Stimulated activated CD4-positive, alpha-beta T cell treated with anti-CD3 and anti-CD28 coated beads, TNF-alpha, amount 100 ng/mL, for 4 hours (primary cell): ENCODE results near the gene RAB1A.
"Not testable (repeated sequence)": the region's sequence is repeated elsewhere in the genome, so short reads cannot be mapped to it uniquely, and the experiment has no call there.

Experiments
- DNase-seq, 3 experiments: peaks; one replicate each; pipeline ENCODE4 v3.0.0-alpha.2; 2020; ENCODE audit warnings: low read depth in 3 of 3

The RAB1A gene

GRCh38 chr2:65129826-65130663 is at the start of gene RAB1A:
Gene RAB1A, minus strand, starts transcription at chr2:65130106. Its CDS starts 191 bp downstream, at chr2:65129915.
- DNase-seq, result peak; percentile 97 to 99 (median 98)

DNA sequence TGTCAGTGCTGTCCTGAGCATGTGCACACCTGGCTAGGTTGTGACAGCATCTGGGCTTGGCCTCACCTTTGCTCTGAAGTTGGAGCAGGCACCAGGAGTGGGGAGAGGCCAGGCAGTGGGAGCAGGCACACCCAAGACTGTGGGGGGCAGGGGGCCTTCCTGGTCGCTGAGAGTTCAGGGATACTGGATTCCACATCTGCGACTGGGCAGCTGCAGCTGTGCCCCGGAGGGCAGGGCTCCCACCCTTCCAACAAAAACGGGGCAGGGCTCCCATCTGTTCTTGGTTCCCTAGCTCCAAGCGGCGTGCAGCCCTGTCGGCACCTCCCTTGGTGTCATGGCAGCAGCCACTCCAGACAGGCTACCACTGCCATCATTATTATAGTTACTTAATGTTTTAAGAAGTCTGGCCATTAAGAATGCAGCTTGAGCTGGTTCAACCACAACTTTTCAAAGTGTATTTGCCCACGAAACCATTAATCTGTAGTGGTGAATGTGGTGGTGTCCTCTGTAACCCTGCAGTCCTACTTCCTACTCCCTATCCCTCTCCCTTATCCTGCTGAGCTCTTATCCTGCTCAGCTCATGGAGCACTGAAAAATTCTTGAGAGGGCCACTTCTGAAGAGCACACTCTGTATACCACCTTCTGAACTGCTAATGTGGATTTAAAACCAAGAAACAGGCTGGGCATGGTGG is 48.0 kb upstream of the RAB1A start:
- DNase-seq, result no peak

DNA sequence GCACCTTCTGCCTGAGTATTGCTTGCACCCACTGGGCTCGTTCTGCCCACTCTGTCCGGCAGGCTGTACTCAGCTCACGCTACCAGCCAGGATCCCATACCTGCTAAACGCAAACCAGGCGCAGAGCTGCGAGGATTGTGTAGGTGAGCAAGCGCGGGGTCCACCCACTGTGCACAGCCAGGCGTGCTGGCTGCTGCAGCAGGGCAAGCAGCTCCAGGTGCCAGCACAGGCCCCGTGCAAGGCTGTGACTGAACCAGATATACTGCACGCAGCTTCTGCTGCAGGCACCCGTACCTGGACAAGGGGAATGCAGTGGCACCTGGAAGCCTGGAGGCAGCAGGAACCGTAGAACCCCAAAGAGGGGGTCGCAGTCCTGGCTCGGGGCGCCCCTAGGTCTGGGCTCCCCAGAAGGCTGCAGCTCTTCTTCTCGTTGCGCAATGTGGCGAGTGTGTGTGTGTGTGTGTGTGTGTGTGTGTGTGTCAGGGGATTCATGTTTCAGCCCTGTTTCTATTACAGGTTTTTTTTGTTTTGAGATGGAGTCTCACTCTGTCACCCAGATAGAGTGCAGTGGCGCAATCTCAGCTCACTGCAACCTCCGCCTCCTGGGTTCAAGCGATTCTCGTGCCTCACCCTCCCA is 46.1 kb upstream of the RAB1A start:
- DNase-seq, result no peak

GRCh38 chr2:65174031-65174430 is 44.1 kb upstream of the RAB1A start:
- DNase-seq, result not testable (repeated sequence)

DNA sequence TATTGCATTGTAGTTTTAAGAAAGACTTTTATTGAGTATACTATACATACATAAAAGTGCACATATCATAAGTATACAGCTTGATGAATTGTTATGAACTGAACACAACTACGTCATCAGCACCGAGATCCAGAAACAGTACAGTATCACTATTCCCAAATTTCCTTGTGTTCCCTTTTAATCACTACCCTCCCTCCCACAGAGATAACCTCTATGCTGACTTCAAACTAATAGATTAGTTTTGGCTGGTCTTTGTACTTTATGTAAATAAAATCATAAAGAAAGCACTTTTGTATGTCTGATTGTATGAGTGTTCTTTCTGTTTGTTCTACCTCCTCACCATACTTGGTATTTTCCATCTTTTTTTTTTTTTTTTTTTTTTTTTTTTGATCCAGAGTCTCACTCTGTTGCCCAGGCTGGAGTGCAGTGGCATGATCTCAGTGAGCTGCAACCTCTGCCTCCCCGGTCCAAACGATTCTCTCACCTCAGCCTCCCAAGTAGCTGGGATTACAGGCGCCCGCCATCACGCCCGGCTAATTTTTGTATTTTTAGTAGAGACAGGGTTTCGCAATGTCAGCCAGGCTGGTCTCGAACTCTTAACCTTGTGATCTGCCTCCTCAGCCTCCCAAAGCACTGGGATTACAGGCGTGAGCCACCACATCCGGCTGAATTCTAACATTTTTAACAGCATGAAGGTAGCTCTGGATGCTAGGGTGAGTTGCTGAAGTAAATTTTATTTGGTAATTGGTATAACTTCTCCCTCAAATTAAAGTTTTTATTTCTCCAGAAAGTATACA is 43.3 kb upstream of the RAB1A start:
- DNase-seq, result no peak

DNA sequence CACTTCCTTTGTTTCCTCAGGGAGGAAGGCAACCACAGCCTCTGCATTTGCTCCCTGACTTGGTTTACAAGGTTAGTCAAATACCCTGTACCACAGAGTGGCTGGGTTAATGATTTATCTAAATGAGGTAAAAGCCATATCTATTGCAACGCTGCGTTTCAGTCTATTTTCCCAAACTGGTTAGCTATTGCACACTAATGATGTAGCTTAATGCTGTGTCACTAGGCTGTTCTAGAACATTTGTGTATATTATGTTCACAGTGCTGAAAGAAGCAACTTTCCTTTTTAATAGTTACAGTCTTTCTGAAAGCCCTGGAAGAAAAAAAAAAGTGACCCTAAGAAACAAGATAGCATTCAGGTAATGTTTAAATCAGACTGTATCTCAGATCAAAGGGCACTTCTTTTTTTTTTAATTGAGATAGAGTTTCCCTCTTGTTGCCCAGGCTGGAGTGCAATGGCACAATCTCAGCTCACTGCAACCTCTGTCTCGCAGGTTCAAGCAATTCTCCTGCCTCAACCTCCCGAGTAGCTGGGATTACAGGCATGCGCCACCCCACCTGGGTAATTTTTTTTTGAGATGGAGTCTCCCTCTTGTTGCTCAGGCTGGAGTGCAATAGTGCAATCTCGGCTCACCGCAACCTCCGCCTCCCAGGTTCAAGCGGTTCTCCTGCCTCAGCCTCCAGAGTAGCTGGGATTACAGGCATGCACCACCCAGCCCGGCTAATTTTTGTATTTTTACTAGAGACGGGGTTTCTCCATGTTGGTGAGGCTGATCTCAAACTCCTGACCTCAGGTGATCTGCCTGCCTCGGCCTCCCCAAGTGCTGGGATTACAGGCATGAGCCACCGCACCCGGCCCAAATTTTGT is 40.9 kb upstream of the RAB1A start:
- not testable (repeated sequence) for DNase-seq

- DNase-seq, result no peak
These were observed 39.8 kb upstream of the RAB1A start for GRCh38 chr2:65169760-65170136.

GRCh38 chr2:65165558-65165957 is 35.7 kb upstream of the RAB1A start:
- DNase-seq, result no peak

DNA sequence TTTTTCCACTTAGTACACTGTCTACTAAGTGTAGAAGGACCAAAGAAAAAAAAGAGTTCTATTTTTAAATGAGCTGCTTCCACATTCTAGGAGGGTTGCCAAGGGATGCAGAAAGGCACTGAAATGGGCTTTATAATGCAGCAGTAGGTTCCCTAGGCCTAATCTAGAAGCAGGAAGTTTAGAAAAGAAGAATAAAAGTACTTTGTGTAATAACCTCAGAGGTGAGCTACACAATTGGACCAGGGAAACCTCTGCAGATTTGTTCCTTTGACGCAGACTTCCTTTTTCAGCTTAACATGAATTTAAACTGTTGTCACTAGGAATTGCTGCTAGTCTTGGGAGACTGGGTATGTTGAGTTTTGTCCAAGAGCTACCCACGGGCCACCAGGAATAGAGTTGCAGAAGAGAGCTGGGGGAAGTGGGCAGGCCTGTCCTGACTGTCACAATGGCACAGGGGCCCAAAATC is 34.6 kb upstream of the RAB1A start:
- no peak for DNase-seq

- DNase-seq, result no peak
These were observed 31.7 kb upstream of the RAB1A start for GRCh38 chr2:65161551-65162100.

DNA sequence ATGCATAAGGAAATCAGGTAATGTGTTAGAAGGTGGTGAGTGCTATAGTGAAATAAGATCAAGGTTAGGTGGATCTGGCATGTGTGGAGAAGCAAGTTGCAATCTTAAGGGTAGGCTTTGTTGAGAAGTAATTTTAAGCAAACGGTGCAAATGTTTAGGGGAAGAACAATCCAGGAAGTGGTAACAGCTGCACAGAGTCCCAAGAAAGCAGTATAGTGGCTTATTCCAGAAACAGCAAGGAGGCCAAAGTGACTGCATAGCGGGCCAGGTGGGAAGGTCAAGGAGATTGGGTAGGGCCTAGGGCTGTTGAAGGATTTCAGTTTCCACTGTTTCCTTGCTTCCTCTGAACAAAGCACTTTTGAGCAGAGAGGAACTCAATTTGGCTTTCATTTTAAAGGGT is 30.0 kb upstream of the RAB1A start:
- DNase-seq, result no peak

GRCh38 chr2:65159261-65159660 is 29.4 kb upstream of the RAB1A start:
- no peak for DNase-seq

DNA sequence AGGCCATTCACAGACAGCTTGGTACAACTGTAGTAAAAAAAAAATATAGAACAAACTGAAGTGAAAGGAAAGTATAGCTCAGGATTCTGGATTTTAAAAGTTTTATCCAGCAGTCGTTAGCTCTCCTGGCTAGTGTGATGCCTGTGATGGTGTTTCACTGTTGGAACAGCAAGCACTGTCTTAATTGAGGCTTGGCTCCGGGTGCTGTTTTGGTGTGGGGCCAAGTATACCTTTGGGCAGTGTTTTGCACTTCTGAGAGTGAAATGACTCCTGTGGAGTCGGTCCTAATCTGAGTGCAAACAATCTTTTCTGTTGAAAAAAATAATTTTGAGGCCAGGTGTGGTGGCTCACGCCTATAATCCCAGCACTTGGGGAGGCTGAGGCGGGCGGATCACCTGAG is 28.7 kb upstream of the RAB1A start:
- DNase-seq, result no peak

DNA sequence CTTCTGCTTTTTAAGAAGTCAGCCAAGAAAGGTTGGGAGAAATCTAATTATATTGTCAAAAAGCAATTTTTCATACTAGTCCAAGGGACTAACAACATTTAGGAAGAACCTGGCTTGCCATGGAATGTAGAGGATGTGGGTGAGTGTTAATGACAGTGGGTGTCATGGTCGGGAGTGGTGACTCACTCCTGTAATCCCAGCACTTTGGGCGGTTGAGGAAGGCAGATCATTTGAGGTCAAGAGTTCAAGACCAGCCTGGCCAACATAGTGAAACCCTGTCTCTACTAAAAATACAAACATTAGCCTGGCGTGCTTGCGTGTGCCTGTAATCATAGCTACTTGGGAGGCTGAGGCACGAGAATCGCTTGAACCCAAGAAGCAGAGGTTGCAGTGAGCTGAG is 27.9 kb upstream of the RAB1A start:
- not testable (repeated sequence) for DNase-seq

GRCh38 chr2:65156041-65156440 is 26.1 kb upstream of the RAB1A start:
- no peak for DNase-seq

DNA sequence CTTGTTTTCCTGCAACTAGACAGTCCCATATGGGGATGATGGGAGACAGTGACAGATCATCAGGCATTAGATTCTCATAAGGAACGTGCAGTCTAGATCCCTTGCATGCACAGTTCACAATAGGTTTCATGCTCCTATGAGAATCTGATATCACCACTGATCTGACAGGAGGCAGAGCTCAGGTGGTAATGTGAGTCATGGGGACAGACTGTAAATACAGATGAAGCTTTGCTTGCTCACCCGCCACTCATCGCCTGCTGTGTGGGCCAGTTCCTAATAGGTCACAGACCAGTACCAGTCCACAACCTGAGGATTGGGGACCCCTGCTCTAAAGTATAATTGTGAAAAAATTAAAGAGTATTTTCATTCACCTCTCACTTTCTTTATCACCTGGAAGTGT is 23.6 kb upstream of the RAB1A start:
- DNase-seq, result no peak

- DNase-seq, result no peak
These were observed 16.2 kb upstream of the RAB1A start for GRCh38 chr2:65146078-65146477.

GRCh38 chr2:65144571-65144970 is 14.7 kb upstream of the RAB1A start:
- no peak for DNase-seq

DNA sequence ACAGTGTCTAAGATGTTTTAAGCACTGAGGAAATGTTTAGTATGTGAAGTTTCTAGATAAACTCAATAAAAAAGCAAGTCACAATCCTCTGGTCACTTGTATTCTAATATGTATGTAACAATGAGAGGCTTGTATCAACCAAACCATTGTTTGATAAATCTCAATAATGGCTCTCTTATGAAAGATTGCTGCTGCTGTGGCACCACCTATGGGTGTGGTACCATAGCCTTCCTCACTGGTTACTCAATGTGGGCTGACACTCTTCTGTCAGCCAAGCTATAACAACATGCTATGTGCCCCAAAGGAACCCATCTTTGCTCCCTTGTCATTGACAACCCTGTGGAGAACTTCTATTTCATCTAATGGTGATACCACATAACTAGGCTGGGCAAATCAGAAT is 12.6 kb upstream of the RAB1A start:
- DNase-seq, result no peak

- no peak for DNase-seq
These were observed 7.4 kb upstream of the RAB1A start for GRCh38 chr2:65137197-65137775.
